ENCODE results near the gene MYCN.

The MYCN gene

DNA sequence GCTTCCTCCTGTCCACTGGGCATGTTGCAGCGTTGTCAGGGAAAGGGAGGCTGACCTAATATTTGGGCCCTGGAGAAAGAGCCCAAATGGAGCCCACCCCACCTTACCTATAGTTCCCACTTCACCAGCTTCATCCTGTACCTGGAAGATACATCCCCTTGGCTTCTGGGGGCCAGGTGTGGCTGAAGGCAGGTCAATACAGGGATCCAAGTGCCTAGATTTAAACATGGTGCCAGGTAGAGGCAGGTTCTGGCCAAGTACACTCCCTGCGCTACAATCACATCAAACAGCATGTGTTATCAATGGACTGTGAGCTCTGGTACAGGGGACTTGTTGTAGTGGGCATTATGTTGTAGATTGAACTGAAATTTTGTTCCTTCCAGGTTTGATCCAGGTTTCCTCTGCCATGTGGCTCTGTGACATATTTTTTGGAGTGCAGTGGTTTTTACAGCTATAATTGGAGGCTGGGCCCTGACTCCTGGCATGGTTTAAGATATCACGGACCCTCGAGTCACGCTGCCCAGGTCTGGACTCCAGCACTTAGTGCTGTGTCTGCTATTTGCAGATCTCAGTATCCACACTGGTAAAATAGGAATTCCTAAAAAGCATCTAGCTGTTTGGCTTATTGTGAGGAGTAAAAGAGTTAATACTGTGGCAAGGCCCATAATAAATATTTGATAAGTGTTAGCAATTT lies 23.8 kb downstream of the MYCN start:
- TF ChIP-seq EGR1 (IDR thresholded peaks at IDR 0.05) (no peak), EP300 (IDR thresholded peaks at IDR 0.05; ENCODE audit: borderline replicate concordance) (no peak), NFIC (IDR thresholded peaks at IDR 0.05) (no peak), FOXM1 (IDR thresholded peaks at IDR 0.05; ENCODE audit: borderline replicate concordance, low read depth) (no peak), TAF1 (IDR thresholded peaks at IDR 0.05; ENCODE audit: low read depth) (no peak)
- TF ChIP-seq, protein P1, sequence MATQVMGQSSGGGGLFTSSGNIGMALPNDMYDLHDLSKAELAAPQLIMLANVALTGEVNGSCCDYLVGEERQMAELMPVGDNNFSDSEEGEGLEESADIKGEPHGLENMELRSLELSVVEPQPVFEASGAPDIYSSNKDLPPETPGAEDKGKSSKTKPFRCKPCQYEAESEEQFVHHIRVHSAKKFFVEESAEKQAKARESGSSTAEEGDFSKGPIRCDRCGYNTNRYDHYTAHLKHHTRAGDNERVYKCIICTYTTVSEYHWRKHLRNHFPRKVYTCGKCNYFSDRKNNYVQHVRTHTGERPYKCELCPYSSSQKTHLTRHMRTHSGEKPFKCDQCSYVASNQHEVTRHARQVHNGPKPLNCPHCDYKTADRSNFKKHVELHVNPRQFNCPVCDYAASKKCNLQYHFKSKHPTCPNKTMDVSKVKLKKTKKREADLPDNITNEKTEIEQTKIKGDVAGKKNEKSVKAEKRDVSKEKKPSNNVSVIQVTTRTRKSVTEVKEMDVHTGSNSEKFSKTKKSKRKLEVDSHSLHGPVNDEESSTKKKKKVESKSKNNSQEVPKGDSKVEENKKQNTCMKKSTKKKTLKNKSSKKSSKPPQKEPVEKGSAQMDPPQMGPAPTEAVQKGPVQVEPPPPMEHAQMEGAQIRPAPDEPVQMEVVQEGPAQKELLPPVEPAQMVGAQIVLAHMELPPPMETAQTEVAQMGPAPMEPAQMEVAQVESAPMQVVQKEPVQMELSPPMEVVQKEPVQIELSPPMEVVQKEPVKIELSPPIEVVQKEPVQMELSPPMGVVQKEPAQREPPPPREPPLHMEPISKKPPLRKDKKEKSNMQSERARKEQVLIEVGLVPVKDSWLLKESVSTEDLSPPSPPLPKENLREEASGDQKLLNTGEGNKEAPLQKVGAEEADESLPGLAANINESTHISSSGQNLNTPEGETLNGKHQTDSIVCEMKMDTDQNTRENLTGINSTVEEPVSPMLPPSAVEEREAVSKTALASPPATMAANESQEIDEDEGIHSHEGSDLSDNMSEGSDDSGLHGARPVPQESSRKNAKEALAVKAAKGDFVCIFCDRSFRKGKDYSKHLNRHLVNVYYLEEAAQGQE (IDR thresholded peaks at IDR 0.05; ENCODE audit: low read depth), result no peak
- TF ChIP-seq, protein P2, sequence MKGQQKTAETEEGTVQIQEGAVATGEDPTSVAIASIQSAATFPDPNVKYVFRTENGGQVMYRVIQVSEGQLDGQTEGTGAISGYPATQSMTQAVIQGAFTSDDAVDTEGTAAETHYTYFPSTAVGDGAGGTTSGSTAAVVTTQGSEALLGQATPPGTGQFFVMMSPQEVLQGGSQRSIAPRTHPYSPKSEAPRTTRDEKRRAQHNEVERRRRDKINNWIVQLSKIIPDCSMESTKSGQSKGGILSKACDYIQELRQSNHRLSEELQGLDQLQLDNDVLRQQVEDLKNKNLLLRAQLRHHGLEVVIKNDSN (IDR thresholded peaks at IDR 0.05), result no peak
- TF ChIP-seq, protein P3, sequence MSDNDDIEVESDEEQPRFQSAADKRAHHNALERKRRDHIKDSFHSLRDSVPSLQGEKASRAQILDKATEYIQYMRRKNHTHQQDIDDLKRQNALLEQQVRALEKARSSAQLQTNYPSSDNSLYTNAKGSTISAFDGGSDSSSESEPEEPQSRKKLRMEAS (IDR thresholded peaks at IDR 0.05), result no peak

DNA sequence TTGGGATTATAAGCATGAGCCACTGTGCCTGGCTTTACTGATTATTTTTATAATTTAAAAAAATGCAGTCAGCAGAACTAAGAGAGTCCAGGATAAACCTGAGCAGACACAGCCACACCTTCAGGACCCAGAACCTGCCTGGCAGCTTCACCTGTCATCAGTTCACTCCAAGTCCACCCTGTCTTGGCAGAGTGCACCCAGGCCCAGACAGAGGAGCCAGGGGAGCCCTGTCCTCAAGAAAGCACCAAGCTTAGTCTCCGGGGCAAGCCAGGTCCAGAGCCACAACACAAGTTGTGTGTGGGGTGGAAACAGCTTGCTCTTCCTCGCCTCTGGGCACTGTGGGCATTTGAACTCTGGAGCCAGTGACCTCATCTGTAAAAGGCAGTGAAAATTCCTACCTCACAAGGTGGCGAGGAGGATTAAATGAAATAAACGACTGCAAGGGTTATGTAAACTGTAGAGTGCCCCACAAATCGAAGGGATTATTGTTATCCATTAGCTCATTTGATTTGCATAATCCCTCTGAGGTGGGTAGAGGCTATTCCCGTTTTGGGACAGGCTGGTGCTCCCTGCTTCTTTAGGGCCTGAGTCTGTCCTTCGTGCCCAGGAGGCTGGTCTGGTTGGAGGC lies 24.7 kb downstream of the MYCN start:
- no peak for TF ChIP-seq NFIC (IDR thresholded peaks at IDR 0.05)
- TF ChIP-seq TAF1 (IDR thresholded peaks at IDR 0.05; ENCODE audit: low read depth), result no peak
- TF ChIP-seq, protein P2 (IDR thresholded peaks at IDR 0.05), result no peak
- TF ChIP-seq CEBPB (IDR thresholded peaks at IDR 0.05), result no peak
- TF ChIP-seq, protein P1 (IDR thresholded peaks at IDR 0.05; ENCODE audit: low read depth), result no peak
- TF ChIP-seq EGR1 (IDR thresholded peaks at IDR 0.05), result no peak
- no peak for TF ChIP-seq TEAD4 (IDR thresholded peaks at IDR 0.05)
- TF ChIP-seq TCF12 (IDR thresholded peaks at IDR 0.05; ENCODE audit: low read depth), result no peak
- no peak for TF ChIP-seq YY1 (IDR thresholded peaks at IDR 0.05; ENCODE audit: low read depth)
- TF ChIP-seq, protein P3 (IDR thresholded peaks at IDR 0.05), result no peak
- TF ChIP-seq EP300 (IDR thresholded peaks at IDR 0.05; ENCODE audit: borderline replicate concordance), result no peak
- no peak for TF ChIP-seq FOXM1 (IDR thresholded peaks at IDR 0.05; ENCODE audit: borderline replicate concordance, low read depth)
- no peak for TF ChIP-seq CREB1 (IDR thresholded peaks at IDR 0.05; ENCODE audit: low read depth)
- TF ChIP-seq ZBTB7A (IDR thresholded peaks at IDR 0.05; ENCODE audit: low read depth), result no peak
- no peak for TF ChIP-seq RAD21 (IDR thresholded peaks at IDR 0.05; ENCODE audit: low read depth)

DNA sequence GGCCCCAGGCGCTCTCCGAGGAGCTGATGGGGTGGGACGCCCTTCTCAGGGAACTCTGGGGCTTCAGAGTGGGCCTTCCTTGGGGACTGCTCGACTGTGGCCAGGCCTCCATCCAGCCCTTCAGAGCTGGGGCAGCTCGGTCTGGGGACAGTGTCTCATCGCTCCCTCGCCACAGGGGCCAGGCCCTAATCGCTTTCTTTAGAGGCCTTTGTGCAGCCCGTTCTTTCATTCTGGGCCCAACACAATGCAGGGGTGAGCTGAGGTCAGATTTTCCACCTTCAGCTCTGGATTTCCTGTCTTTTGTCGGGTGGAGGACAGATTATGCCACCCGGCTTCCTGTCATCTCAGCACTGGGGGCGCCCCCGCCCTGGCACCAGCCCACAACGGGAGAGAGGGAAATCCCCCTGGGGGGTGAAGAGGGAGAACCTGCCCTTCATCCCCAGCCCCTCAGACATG lies 25.2 kb downstream of the MYCN start:
- TF ChIP-seq FOXM1 (IDR thresholded peaks at IDR 0.05; ENCODE audit: borderline replicate concordance, low read depth) (no peak), EGR1 (IDR thresholded peaks at IDR 0.05) (no peak), CREB1 (IDR thresholded peaks at IDR 0.05; ENCODE audit: low read depth) (no peak), CEBPB (IDR thresholded peaks at IDR 0.05) (no peak), RAD21 (IDR thresholded peaks at IDR 0.05; ENCODE audit: low read depth) (no peak), YY1 (IDR thresholded peaks at IDR 0.05; ENCODE audit: low read depth) (no peak), EP300 (IDR thresholded peaks at IDR 0.05; ENCODE audit: borderline replicate concordance) (no peak), NFIC (IDR thresholded peaks at IDR 0.05) (no peak), TCF12 (IDR thresholded peaks at IDR 0.05; ENCODE audit: low read depth) (no peak), TAF1 (IDR thresholded peaks at IDR 0.05; ENCODE audit: low read depth) (no peak), ZBTB7A (IDR thresholded peaks at IDR 0.05; ENCODE audit: low read depth) (no peak), TEAD4 (IDR thresholded peaks at IDR 0.05) (no peak)
- TF ChIP-seq, protein P2 (IDR thresholded peaks at IDR 0.05), result no peak
- TF ChIP-seq, protein P1 (IDR thresholded peaks at IDR 0.05; ENCODE audit: low read depth), result no peak
- TF ChIP-seq, protein P3 (IDR thresholded peaks at IDR 0.05), result no peak

Measured in Ishikawa (cell line).